HG03342 (cell line): ENCODE results near the gene GDF11.

Experiments used
- ATAC-seq: cut with Tn5 transposase; IDR thresholded peaks from one replicate; pipeline ENCODE4 v1.9.1; 2021; ENCODE audit warnings: mild to moderate bottlenecking, moderate library complexity; ENCODE audit not compliant: unreplicated experiment

GDF11 gene

DNA sequence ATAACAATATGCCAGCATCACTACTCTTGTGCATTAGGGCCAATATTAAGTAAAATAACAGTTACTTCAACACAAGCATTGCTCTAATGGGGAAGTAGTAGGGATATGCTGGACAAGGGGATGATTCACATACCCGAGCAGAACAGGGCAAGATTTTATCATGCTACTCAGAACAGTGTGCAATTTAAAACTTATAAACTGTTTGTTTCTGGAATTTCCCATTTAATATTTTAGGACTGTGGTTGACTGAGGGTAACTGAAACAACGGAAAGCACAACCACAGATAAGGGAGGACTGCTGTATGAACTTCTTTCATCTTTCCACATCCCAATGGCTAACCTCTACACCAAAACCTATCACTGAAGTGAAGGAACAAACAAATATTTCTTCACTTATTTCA lies 37.8 kb downstream of the GDF11 start:
- ATAC-seq: no peak

DNA sequence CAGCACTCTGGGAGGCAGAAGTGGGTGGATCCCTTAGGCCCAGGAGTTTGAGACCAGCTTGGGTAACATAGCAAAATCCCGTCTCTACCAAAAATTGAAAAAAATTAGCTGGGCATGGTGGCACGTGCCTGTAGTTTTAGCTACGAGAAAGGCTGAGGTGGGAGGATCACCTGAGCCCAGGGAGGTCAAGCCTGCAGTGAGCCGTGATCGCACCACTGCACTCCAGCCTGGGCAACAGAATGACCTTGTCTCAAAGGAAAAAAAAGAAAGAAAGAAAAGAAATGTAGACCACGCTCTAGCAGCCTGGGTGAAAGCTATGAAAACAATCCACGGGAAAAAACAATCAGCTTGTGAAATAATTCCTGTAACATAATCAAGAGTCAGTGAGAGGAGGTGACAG lies 45.6 kb downstream of the GDF11 start:
- no peak for ATAC-seq

DNA sequence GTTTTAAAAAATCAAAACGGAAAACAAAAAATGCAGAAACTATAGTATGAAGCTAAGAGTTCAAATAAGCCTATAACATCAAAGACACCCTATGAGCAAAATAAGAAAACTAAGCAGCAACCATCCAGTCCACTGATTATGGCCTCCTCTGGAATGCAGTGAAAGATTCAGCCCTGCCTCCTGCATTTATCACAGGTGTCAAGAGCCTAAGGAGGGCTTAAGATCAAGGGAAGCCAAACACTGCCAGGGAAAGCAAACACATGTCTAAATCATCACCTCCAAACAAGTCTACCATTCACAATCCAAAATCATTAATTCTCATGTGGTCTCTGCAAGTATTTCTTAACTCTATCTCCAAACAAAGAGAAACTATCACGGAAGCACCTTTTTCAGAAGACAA lies 46.2 kb downstream of the GDF11 start:
- ATAC-seq: no peak

DNA sequence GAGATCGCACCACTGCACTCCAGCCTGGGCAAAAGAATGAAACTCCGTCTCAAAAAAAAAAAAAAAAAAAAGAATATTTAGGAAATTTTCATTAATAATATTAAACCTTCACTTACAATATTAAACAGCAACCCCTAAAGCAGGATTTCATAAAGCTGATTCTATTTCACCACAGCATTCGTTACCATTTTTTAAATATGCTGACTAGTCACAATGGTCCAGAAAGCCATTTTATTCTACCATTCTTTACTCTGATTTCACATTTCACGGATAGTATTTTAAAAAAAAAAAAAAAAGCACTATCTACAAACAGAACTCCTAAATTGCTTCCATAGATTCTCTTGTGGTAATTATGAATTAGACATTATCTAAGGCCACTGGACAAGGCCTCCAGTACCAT lies 47.0 kb downstream of the GDF11 start:
- ATAC-seq: no peak

DNA sequence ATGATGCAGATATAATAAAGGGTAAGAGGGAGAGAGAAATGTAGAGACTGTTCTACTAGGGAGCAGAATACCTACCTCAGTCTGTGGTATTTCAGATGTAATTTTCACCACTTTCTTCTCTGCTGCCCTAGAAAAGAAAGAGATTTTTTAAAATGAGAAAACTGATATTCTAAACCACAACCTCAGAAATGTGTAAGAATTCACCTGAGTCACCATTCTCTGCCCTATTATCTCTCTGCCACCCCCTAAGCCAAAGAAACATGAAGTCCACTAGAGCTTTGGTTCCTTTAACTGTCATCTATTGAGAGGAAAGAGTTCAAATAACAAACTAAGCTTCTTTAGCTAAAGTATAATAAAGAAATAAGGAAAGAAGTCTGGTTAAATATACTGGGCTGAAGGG lies 53.0 kb downstream of the GDF11 start:
- ATAC-seq: no peak

DNA sequence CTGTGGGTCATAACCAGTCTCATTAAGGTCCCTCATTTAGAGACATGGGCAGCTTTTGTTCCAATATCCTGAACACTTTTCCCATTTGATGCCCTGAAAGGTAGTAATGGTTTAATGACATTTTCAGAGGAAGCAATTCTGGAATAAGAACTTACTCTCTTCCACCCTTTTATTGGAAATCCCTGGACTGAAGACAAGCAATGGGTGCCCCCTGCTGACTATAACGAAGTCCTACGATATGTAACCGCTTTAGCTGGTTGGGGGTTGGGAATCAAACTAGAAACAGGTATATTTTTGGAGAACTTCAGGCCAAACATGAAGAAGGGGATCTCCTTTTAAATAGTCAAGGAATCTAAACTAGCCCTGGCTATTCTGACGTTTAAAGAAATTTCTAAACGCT lies 54.1 kb downstream of the GDF11 start:
- no peak for ATAC-seq

DNA sequence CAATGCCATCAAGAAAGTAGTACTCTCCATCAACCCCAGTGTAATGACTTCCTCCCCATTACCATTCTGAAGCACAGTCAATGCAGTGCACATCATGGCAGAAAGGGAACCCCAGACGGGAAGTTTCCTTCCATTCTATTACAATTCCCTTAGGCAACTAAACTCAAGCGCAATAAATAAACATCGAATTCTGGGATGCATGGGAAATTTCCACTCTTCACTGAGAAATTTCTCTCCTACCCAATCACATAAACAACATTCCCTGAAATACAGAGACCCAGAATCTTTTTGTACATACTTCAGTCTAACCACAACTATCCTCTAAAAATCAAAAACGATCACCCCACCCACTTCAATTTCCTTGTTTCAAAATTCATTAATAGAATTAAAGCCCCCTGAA lies 54.6 kb downstream of the GDF11 start:
- no peak for ATAC-seq
